ENCODE measurements around the gene DNAJA2.
"Not testable (repeated sequence)": the region's sequence is repeated elsewhere in the genome, so short reads cannot be mapped to it uniquely, and the experiment has no call there.

The DNAJA2 gene

DNA sequence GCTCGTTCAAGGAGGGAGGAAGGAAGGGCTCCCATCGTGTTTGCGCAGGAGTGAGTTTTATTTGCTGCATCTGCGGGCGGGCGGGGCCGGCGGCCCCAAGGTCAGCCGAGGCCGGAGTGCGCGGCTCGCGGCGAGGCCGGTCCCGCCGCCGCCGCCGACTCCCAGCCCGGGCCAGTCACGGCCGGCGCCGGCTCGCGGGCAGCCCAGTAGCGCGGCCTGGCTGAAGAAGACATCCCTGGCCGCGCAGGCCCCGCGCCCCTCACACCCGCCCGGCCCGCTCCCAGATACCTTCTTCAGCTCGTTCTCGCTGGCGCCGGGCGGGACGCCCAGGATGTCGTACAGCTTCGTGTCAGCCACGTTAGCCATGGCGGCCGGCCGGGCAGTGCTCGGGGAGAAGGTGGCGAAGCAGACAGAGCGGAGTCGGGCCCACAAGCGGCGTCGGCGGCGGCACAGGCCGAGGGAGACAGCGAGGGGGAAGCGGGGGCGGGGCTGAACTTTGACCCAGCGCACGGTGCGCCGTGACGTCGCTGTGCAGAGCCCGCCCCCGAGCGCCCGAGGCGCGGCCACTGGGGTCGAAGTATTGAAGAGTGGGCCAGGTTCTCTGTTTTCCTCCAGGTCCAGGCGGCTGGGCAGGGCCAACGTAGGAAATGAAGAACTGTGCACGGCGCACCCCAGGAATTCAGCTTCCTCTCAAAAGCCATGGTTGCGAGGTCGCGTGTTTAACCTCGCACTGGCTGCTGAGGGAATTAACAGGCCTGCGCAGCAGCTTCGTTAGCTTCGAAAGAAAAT lies at the start of gene DNAJA2:
DNAJA2 (minus strand) TSS at position 468 of the 789 bp plus-strand sequence; CDS start at position 366, 102 bp downstream.
- peak within 1 kb of the TSS; percentile 91 for H3K4me3 ChIP-seq (ENCODE audit: low read depth, low read length)
- peak; percentile 60 for DNase-seq (ENCODE audit: low read depth)

DNA sequence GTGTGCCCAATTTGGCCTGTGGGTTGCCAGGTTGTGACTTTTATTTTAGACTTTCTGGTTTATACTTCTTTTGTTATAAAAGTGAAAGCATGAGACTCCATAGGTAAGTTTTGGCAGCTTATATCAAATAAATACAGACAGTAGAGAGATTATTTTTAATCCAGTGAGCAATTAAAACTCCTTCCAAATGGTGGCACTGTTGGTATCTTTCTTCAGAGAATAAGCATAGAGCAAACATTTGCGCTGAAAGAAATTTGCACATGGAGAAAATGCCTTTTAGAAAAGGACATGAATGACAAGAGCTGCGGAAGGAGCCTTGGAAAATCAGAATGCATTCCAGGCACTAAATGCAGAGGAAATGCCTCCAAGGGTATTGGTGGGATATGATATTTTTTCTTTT lies 46.1 kb upstream of the DNAJA2 start:
- DNase-seq (ENCODE audit: low read depth), result no peak

DNA sequence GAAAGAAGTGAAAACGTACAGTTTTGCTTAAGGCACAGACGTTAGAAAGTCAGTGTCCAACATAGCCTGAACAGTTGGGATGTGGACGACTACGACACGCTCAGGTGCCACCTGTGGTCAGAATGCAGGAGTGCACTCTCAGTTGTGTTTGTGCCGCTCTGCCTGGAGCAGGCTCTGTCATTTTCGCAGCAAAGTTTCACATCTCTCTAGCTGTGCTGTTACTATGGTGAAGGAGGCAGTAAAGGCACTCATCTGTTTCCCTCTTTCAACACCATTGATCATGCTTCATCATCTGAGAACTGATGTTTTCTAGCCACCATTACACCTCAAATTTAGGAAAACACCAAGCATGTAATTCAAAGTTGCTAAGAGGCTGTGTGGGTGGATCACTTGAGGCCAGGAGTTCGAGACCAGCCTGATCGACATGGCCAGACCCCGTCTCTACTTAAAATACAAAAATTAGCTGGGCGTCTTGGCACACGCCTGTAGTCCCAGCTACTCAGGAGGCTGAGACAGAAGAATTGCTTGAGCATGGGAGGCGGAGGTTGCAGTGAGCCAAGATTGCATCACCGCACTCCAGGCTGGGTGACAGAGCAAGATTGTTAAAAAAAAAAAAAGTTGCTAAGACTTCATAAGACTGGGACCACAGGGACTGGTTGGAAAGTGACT lies 44.9 kb upstream of the DNAJA2 start:
- DNase-seq (ENCODE audit: low read depth), result no peak
- no peak overlapping the region for H3K4me3 ChIP-seq (ENCODE audit: low read depth, low read length)

More for the DNA sequence above, 46.1 kb upstream of the DNAJA2 start:
- no peak overlapping the region for H3K4me3 ChIP-seq (ENCODE audit: low read depth, low read length)

DNA sequence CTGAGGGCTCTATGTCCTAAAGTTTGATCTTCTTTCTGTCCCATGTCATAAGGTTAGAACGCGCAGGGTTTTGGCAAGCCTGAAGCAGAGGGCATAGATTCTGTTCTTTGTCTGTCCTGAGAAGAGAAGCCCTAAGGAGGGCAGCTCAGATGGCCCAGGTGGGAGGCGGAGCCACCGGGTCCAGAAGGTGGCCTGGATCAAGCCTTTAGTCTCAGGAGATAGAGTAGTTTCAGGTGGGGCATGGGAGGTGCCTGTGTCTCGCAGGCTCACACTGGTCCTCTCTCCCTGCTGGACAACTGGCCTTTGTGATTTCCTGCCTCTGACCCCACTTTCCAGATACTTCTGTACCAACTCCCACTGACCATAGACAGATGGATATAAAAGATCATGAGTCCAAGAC lies 44.2 kb upstream of the DNAJA2 start:
- no peak for DNase-seq (ENCODE audit: low read depth)
- no peak overlapping the region for H3K4me3 ChIP-seq (ENCODE audit: low read depth, low read length)

DNA sequence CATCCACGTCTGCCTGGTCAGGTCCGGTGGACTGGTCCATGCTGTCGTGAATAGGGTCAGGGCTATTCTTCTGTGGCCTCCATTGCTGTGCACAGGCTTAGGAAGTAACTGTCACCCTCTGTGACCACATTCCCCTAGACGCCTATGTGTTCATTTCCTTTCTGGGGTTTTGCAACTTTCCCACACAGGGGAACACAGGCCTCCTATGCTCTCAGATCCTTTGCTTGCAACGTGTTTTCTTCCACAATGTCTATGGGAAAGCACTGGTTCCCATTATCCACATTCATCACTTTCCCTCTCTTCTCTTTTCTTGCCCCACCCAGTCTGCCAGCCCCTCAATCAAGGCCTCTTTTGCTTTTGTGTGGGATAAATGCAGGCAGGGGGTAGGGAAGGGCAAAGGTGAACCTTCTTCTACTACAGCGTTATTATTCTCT lies 43.2 kb upstream of the DNAJA2 start:
- DNase-seq (ENCODE audit: low read depth), result no peak
- no peak overlapping the region for H3K4me3 ChIP-seq (ENCODE audit: low read depth, low read length)

DNA sequence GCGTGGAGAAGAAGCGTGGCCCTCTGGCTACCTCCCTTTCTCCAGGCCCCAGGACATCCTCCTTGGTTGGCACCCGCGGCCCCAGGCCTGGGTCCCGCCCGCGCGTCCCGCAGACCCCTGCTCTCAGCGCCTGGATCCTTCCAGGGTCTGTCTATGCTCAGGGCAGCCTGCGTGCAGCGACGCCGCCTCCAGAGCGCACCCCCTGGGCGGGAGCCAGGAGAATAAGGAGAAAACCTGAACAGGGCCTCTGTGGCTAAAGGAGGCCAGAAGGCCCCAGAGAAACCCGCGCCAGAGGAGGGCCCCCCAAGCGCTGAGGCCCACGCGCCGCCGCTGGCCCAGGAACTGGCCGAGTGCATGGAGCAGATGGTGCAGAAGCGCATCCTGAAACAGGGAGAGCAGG lies 40.4 kb upstream of the DNAJA2 start:
- H3K4me3 ChIP-seq (ENCODE audit: low read depth, low read length), result no peak overlapping the region
- DNase-seq (ENCODE audit: low read depth), result no peak

DNA sequence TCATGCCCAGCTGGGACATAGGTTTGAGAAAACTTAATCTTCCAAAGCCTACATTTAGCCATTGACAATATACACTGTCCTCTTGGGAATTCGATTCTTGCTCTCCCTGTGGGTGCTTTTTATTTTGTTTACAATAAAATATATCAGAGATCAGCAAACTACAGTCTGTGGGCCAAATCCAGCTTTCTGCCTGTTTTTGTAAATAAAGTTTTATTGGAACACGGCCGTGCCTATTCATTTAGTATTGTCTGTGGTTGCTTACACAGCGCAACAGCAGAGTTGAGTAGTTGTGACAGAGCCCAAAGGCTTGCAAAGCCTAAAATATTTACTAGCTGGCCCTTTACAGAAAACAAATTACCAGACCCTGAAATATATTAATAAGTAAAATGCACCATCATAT lies 39.7 kb upstream of the DNAJA2 start:
- H3K4me3 ChIP-seq (ENCODE audit: low read depth, low read length), result no peak overlapping the region
- DNase-seq (ENCODE audit: low read depth), result no peak

DNA sequence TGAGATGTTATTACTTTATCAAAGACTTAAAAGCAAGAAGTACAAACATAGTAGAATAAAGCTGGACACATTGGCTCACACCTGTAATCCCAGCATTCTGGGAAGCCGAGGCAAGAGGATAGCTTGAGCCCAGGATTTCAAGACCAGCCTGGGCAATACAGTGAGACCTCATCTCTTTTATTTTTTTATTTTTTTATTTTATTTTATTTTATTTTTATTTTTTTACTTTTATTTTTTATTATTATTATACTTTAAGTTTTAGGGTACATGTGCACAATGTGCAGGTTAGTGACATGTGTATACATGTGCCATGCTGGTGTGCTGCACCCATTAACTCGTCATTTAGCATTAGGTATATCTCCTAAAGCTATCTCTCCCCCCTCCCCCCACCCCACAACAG lies 37.3 kb upstream of the DNAJA2 start:
- DNase-seq (ENCODE audit: low read depth); H3K4me3 ChIP-seq (ENCODE audit: low read depth, low read length): not testable (repeated sequence)

DNA sequence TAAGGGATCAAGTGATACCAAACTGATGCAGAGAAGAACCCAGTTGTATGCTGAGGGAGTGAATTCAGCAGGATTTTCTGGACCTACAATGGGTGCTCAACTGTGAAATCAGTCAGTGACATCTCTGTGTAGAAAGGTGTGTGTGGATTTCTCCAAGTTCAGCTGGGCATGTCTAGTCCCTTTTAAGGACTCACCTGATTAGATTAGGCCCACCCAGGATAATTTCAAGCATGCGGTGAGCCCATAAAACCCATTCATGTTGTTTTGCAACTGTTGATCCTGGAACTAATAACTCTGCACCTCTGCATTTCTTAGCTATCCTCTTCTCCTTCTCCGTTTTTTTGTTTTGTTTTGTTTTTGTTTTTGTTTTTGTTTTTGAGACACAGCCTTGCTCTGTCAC lies 35.1 kb upstream of the DNAJA2 start:
- no peak overlapping the region for H3K4me3 ChIP-seq (ENCODE audit: low read depth, low read length)

DNA sequence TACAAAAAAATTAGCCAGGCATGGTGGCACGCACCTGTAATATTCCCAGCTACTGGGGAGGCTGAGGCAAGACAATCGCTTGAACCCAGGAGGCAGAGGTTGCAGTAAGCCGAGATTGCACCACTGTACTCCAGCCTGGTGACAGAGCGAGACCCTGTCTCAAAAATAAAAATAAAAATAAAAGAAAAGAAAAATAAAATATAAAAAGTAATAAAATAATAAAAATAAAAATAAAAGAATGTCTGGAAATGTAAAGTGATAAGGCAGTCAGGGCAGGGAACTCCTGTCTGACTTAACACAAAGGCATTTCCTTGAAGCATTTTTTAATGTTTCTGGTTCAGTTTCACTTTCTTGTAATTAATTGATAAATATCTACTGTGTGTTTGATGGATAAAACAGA lies 34.7 kb upstream of the DNAJA2 start:
- DNase-seq (ENCODE audit: low read depth), result no peak
- H3K4me3 ChIP-seq (ENCODE audit: low read depth, low read length), result no peak overlapping the region

More for the DNA sequence above, 35.1 kb upstream of the DNAJA2 start:
- no peak for DNase-seq (ENCODE audit: low read depth)

DNA sequence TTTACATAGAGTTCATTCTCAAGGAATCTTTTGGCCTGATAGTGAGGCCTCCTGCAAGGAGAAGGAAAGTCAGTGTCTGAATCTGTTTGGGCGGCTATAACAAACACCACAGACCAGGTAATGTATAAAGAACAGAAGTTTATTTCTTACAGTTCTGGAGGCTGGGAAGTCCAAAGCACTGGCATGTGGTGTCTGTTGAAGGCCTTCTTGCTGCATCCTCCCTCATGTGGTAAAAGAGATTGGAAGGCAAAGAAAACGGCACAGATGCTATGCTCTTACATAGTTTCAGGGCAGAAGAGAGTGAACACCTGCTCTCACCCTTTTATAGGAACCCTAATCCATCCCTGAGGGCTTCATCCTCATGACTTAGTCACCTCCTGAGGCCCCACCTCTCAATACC lies 31.2 kb upstream of the DNAJA2 start:
- H3K4me3 ChIP-seq (ENCODE audit: low read depth, low read length), result no peak overlapping the region
- no peak for DNase-seq (ENCODE audit: low read depth)

DNA sequence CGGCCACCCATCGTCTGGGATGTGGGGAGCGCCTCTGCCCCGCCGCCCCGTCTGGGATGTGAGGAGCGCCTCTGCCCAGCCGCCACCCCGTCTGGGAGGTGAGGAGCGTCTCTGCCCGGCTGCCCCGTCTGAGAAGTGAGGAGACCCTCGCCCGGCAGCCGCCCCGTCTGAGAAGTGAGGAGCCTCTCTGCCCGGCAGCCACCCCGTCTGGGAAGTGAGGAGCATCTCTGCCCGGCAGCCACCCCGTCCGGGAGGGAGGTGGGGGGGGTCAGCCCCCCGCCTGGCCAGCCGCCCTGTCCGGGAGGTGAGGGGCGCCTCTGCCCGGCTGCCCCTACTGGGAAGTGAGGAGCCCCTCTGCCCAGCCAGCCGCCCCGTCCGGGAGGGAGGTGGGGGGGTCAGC lies 26.6 kb upstream of the DNAJA2 start:
- H3K4me3 ChIP-seq (ENCODE audit: low read depth, low read length); DNase-seq (ENCODE audit: low read depth): not testable (repeated sequence)

DNA sequence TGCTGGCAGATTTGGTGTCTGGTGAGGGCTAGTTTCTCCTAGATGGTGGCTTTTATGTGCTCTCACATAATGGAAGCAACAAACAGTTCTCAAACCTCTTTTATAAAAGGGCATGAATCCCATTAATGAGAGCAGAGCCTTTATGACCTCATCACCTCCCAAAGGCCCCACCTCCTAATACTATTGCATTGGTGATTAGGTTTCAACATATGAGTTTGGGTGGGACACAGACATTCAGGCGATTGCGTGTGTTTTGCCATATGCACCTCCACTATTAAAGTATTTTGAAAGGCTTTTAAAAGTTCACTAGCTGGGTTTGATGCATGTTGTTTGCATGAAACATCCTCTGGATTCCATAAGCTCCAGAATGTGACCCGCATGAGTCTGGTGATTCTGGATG lies 24.4 kb upstream of the DNAJA2 start:
- no peak overlapping the region for H3K4me3 ChIP-seq (ENCODE audit: low read depth, low read length)
- DNase-seq (ENCODE audit: low read depth), result no peak

DNA sequence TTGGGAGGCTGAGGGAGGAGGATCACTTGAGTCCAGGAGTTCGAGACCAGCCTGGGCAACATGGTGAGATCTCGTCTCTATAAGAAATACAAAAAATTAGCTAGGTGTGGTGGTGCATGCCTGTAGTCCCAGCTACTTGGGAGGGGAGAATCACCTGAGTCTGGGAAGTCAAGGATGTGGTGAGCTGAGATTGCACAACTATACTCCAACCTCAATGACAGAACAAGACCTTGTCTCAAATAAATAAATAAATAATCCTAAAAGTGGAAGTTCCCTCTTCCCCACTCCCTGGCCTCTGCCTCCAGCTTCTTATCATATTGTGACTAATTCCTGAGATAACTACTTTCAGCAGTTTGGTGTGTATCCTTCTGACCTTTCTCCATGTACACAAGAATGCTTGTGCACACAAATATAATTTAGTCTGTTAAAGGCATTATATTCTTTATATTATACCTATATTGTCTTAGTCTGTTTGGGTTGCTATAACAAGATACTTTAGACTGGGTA lies 23.5 kb upstream of the DNAJA2 start:
- no peak overlapping the region for H3K4me3 ChIP-seq (ENCODE audit: low read depth, low read length)
- DNase-seq (ENCODE audit: low read depth), result no peak

DNA sequence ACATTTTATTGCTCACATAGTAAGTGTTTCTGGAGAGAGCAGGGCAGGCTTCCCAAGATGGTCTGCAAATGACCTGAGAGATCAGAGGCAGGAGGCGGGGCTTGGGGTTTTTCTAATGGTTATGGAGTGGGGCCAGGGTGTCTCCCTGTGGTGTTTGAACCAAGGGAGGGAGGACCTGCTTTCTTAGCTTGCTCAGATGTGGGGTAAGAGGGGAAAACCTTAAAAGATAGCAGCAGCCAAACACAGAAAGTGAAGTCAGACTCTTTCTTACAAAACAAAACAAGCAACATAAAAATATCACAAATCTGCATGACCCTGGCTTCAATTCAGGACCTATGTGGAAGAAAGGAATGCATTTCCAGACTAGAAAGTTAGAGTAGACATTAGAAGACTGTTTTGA lies 22.9 kb upstream of the DNAJA2 start:
- no peak for DNase-seq (ENCODE audit: low read depth)
- H3K4me3 ChIP-seq (ENCODE audit: low read depth, low read length), result no peak overlapping the region

DNA sequence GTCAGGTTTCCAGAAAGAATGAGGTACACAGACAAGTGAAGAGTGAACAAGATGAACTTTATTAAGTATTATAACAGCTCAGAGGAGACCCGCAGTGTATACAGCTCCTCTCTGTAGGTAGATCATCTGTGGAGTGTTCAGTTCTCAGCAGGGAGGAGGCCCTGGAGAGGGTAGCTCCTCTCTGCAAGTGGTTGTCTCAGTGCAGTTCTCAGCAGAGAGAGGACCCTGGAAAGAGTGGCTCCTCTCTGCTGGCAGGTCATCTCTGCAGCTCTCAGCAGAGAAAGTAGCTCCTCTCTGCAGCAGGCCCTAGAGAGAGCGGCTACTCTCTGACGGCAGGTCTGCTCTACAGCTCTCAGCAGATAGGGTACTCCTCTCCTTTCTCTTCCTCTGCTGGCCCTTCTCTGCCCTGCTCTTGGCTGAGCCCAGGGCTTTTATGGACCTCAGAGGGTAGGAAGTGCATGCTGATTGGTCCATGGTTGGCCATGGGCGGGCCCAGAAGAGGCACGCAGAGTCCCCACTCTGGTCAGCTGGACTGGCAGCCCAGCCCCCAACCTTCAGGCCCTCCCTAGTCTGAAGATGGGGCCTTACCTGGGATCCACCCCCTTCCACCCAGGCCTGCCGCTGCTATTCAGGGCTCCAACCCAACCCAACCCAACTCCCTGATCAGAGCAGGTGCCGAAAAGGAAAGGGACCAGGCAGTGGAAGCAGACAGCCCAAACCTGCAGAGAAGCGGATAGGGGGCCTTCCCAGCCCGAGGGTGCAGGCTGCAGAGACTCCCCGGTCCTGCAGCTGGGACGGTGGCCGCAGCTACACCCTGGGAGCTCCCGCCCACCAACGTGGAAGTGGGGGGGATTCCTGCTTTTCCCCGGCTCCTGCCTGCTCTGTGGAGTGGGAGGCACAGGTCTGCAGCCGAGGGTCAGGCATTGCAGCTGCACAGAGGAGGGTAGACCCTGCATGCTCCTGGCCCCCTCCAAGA lies 18.5 kb upstream of the DNAJA2 start:
- H3K4me3 ChIP-seq (ENCODE audit: low read depth, low read length), result no peak overlapping the region
- no peak for DNase-seq (ENCODE audit: low read depth)

DNA sequence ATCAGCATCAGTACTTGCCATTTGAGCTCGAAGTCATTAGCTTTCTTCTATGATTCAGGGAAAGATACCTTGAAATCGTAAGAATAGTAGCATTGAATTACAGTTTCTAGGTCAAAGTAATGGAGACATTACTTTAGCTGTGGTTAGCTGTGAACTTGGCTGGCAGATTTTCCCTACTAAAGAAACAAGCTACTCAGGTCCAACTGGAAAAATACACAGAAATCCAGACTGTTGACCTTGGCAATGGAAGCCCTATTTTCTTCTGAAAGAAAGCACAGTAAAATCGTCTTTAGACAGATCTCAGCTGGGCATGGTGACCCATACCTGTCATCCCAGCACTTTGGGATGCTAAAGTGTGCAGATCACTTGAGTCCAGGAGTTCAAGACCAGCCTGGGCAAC lies 13.4 kb upstream of the DNAJA2 start:
- no peak overlapping the region for H3K4me3 ChIP-seq (ENCODE audit: low read depth, low read length)
- DNase-seq (ENCODE audit: low read depth), result no peak

DNA sequence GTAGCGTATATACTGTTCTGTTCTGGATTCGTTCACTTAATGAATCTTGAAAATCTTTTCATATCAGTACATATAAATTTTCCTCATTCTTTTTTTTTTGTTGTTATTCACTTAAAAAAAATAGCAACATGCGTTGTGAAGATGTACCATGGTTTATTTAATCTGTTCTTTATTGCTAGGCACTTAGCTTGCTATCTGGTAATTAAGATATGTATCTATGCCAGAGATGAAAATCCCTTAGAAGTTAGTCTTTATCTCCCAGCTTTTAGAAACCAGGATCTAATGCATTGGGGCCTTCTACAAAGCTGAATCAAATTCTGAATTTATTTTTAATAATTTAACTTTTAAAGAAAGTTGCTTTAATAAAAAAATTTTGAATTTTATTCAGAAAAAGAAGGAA lies 13.0 kb upstream of the DNAJA2 start:
- no peak for DNase-seq (ENCODE audit: low read depth)
- no peak overlapping the region for H3K4me3 ChIP-seq (ENCODE audit: low read depth, low read length)

DNA sequence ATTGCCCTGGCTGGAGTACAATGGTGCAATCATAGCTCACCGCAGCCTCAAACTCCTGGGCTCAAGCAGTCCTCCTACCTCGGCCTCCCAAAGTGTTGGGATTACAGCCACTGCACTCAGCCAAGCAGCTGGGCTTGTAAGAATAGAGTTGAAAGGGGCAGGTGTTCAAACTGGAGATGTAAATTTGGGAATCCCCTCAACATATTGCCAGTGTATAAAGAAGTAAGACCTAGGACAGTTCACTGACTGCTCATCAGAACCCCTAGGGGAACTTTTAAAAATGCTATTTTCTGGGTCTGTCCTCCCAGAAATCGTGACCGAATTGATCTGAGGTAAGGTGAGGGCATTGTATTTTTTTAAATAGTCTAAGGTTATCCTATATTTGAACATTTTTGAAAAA lies 8.9 kb upstream of the DNAJA2 start:
- no peak overlapping the region for H3K4me3 ChIP-seq (ENCODE audit: low read depth, low read length)
- no peak for DNase-seq (ENCODE audit: low read depth)

DNA sequence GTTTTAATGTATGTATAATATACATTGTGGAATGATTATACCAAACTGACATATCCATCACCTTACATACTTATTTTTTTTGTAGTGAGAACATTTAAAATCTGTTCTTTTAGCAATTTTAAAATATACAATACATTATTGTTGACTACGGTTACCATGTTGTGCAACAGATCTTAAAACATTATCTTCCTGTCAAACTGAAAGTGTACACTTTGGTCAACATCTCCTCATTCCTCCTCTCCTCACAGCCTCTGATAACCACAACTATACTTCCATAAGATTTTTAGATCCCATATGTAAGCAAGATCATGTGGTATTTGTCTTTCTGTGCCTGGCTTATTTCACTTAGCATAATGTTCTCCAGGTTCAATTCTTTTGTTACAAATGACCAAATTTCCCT lies 7.5 kb upstream of the DNAJA2 start:
- DNase-seq (ENCODE audit: low read depth), result no peak
- no peak overlapping the region for H3K4me3 ChIP-seq (ENCODE audit: low read depth, low read length)

Data from skeletal muscle cell (primary cell).